Stomach (tissue), 9 donors: ENCODE measurements around the gene OPCML. TPM values are rescaled to one million over a fixed set of nuclear protein-coding genes. Genes with fewer than 3 reads are reported as not detected.

ENCODE experiments used
- DNase-seq, 2 donors: peaks; one replicate each; pipeline versions ENCODE4 v3.0.0 to v3.0.0-alpha.2; 2013 to 2019
- H3K27ac ChIP-seq, 5 donors: fragments of 200-600 bp in 4 of 5; sonication (generic) in 4 of 5; one replicate each; pipeline ENCODE4 v1.5.1; 2013 to 2019; ENCODE audit warnings: mild to moderate bottlenecking in 1 of 5, moderate library complexity in 1 of 5
- H3K27me3 ChIP-seq, 3 donors: fragments of 200-600 bp; sonication (generic); one replicate each; pipeline ENCODE4 v1.5.1; 2017 to 2019; ENCODE audit warnings: mixed run types in 1 of 3
- H3K36me3 ChIP-seq, 4 donors: fragments of 200-600 bp; sonication (generic); 1 replicate in 3 of 4; 2 replicates in 1 of 4; pipeline ENCODE4 v1.5.1; 2016 to 2019
- H3K4me1 ChIP-seq, 4 donors: fragments of 200-600 bp; sonication (generic); one replicate each; pipeline ENCODE4 v1.5.1; 2016 to 2019
- H3K4me3 ChIP-seq, 4 donors: fragments of 200-600 bp; sonication (generic) in 3 of 4; one replicate each; pipeline ENCODE4 v1.5.1; 2016 to 2019; ENCODE audit warnings: mild to moderate bottlenecking in 1 of 4
- H3K9me3 ChIP-seq, 4 donors: fragments of 200-600 bp; sonication (generic); one replicate each; pipeline ENCODE4 v1.5.1; 2016 to 2019
- EP300 ChIP-seq: sonication (generic); formaldehyde crosslinking; IDR thresholded peaks from one replicate; pipeline ENCODE4 v1.6.1; 2017; ENCODE audit warnings: antibody characterized with exemption
- POLR2A ChIP-seq, 4 donors: fragments of 450-650 bp; IDR thresholded peaks; one replicate each; pipeline ENCODE4 v1.6.1; 2016; ENCODE audit warnings: antibody characterized with exemption in 4 of 4, control low read depth in 2 of 4, mild to moderate bottlenecking in 1 of 4, moderate library complexity in 1 of 4
- POLR2AphosphoS5 ChIP-seq, 3 donors: sonication (generic); formaldehyde crosslinking; IDR thresholded peaks; one replicate each; pipeline ENCODE4 v1.6.1; 2016; ENCODE audit warnings: antibody characterized with exemption in 3 of 3
- WGBS, 5 donors: extraction: QIAGEN DNeasy Blood & Tissue Kit in 3 of 5; methylation state at CpG; one replicate each; pipeline versions ENCODE4 v1.1.5 to v1.1.7; 2013 to 2018; 5-methylcytosine and 5-hydroxymethylcytosine counted together
- intact Hi-C: fragments of 100-400 bp; cut with DNase I; formaldehyde crosslinking; loops from one replicate; pipeline ENCODE4 v1.15.1; 2023; ENCODE audit warnings: low total_unique reads
- polyA plus RNA-seq, 3 donors: library from polyadenylated mRNA; stranded (reverse); fragments of 200-250 nt; gene quantifications; one replicate each; pipeline ENCODE4 v1.2.3, GENCODE V29; 2013
- total RNA-seq, 5 donors: library from RNA; depleted of rRNA; stranded (reverse); fragments of >200 nt; gene quantifications; one replicate each; pipeline versions ENCODE4 v1.1.0 to v1.2.3, GENCODE V29; 2014 to 2016
- TF ChIP-seq, protein P1 (sequence below), 7 experiments: fragments of 450-650 bp in 4 of 7; fragments of 200-600 bp in 3 of 7; sonication (generic) in 3 of 7; IDR thresholded peaks; one replicate each; pipeline ENCODE4 v1.5.1; 2016 to 2019; ENCODE audit warnings: antibody characterized with exemption in 7 of 7, control low read depth in 2 of 7, mild to moderate bottlenecking in 1 of 7
- donor health status: healthy with polysubstance abuse.
- donor health status: Bipolar disorder and iron deficiency.
- donor health status: healthy.

Gene OPCML
- total and polyA plus RNA-seq, 8 donors, result 0.03 to 0.92 (median 0.55) TPM; not detected in 3

DNA sequence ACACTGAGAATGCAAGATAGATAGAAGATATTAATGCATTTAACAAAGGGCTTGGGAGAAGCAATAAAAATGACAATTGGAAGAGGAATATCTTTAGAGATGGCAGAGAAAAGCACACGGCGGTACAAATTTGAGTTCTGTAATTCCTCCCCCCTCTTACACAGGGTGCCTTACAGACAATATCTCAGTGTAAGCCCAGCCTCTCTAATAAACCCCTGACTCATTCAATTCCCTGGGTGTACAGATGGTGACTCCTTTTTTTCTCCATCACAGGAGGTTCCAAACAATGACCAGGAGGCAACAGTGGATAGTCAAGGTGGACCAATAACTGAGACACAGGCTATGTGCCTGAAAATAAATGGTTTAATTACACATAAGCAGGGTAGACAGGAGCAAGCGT is 598.6 kb downstream of the OPCML start:
- Histone ChIP-seq H3K9me3 (peaks cover 0 to 11% (median 6%) of the 10 kb centered on the region in 4 donors), H3K27me3 (no peaks in the 10 kb centered on the region), H3K27ac (no peak overlapping the region), H3K4me3 (no peak overlapping the region), H3K4me1 (no peaks in the 10 kb centered on the region), H3K36me3 (no peaks in the 10 kb centered on the region)
- 75 to 99% (median 93%) methylated on average over 3 of the region's 3 CpGs for WGBS, 5 donors
- TF ChIP-seq POLR2A (IDR thresholded peaks at IDR 0.05), result no peak
- intact Hi-C loops, result no loop called here
- no peak for DNase-seq

DNA sequence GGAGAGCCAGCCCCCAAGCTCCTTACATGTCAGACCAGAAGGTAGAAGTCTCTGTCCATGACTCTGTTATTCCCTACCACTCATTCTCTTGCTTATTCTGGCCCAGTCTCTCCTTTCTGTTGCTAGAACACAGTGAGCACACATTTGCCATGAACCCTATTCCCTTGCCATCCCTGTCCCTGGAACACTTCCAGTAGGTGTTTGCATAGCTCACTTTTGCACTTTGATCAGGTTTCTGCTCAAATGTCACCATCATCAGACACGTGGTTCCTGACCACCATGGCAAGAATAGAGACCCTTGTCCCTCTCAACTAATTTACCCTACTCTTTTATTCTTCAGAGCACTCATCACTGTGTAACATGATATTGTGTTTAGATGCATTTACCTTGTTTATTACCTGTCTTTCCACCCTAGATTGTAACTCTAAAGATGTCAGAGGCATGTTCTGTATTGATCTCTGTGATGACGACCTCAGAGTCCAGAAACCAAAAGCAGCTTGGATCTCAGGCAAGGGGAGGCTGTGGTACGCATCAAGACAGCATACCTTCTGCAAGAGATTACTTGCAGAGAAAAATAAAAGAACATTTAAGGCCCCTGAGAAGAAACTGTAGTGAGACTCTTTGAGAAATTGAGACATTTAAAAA is 606.4 kb downstream of the OPCML start:
- TF ChIP-seq, protein P1, sequence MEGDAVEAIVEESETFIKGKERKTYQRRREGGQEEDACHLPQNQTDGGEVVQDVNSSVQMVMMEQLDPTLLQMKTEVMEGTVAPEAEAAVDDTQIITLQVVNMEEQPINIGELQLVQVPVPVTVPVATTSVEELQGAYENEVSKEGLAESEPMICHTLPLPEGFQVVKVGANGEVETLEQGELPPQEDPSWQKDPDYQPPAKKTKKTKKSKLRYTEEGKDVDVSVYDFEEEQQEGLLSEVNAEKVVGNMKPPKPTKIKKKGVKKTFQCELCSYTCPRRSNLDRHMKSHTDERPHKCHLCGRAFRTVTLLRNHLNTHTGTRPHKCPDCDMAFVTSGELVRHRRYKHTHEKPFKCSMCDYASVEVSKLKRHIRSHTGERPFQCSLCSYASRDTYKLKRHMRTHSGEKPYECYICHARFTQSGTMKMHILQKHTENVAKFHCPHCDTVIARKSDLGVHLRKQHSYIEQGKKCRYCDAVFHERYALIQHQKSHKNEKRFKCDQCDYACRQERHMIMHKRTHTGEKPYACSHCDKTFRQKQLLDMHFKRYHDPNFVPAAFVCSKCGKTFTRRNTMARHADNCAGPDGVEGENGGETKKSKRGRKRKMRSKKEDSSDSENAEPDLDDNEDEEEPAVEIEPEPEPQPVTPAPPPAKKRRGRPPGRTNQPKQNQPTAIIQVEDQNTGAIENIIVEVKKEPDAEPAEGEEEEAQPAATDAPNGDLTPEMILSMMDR (IDR thresholded peaks at IDR 0.05), result no peak
- TF ChIP-seq POLR2A (IDR thresholded peaks at IDR 0.05) (no peak), POLR2AphosphoS5 (IDR thresholded peaks at IDR 0.05) (no peak), EP300 (no peak)
- H3K27me3 ChIP-seq, result no peaks in the 10 kb centered on the region
- peaks cover 0 to 11% (median 6%) of the 10 kb centered on the region in 4 donors for H3K9me3 ChIP-seq
- H3K4me1 ChIP-seq, result no peaks in the 10 kb centered on the region
- intact Hi-C loops, result no loop called here
- WGBS, 5 donors, result 61 to 72% (median 66%) methylated on average over 3 of the region's 3 CpGs
- no peak overlapping the region for H3K4me3 ChIP-seq
- DNase-seq, result no peak
- no peak overlapping the region for H3K27ac ChIP-seq
- H3K36me3 ChIP-seq, result no peaks in the 10 kb centered on the region

DNA sequence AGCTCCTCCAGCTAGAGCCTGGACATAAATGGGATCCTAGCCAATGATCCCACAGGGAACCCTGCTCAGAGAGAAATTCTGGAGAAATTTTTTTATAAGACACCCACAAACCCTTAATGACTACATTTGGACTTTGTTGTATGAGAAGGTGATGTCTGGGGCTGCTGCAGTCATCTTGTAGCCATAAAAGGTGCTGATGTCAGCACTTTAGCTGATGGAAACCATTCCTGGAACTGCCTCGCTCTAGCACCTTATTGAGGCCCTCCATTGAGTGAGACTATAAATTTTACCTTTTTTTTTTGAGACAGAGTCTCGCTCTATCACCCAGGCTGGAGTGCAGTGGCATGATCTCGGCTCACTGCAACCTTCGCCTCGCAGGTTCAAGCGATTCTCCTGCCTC is 610.7 kb downstream of the OPCML start:
- WGBS, 5 donors, result 92 to 100% (median 93%) methylated on average over 6 of the region's 6 CpGs
- no peak for DNase-seq
- Histone ChIP-seq H3K9me3 (no peaks in the 10 kb centered on the region), H3K4me1 (no peaks in the 10 kb centered on the region), H3K36me3 (no peaks in the 10 kb centered on the region), H3K4me3 (no peak overlapping the region), H3K27me3 (no peaks in the 10 kb centered on the region), H3K27ac (no peak overlapping the region)
- intact Hi-C loops, result no loop called here
- TF ChIP-seq POLR2AphosphoS5 (IDR thresholded peaks at IDR 0.05) (no peak), EP300 (no peak), POLR2A (IDR thresholded peaks at IDR 0.05) (no peak)
- TF ChIP-seq, protein P1 (IDR thresholded peaks at IDR 0.05), result no peak

DNA sequence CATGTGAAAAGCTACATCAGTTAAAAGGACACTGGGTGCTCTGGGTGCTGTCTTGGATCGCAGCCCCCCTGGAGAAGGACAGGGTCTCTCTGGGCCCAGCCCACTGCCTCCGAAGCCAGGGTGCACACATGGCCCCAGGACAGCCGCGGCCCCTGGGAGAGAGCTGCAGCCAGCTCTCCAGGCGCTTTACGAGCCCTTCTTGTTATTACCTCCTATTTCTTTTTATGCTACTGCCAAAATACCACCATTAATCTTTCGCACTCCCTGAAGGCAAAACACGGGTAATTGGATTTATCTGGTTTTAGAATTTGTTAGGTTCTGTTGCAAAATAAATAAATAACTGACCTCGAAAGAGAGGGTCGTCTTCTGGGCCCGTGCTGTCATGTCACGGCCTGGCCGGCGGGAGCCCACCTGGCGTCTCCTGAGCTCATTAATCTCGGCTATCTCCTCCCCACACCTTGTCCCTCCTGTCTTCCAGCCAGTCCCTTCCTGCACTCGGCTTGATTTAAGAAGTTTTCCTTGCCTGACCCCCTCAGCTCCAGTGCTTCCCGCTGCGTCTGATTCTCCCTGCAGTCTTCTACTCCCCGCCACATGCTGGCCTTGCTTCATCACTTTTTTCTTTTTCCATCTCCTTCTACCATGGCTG is 611.7 kb downstream of the OPCML start:
- intact Hi-C loops, result no loop called here
- Histone ChIP-seq H3K4me3 (no peak overlapping the region), H3K9me3 (no peaks in the 10 kb centered on the region), H3K27ac (no peak overlapping the region), H3K36me3 (no peaks in the 10 kb centered on the region), H3K27me3 (no peaks in the 10 kb centered on the region), H3K4me1 (no peaks in the 10 kb centered on the region)
- TF ChIP-seq, protein P1 (IDR thresholded peaks at IDR 0.05), result no peak
- no peak for TF ChIP-seq POLR2AphosphoS5 (IDR thresholded peaks at IDR 0.05)
- no peak for TF ChIP-seq EP300
- TF ChIP-seq POLR2A (IDR thresholded peaks at IDR 0.05), result no peak
- 65 to 82% (median 77%) methylated on average over 20 of the region's 20 CpGs for whole genome bisulfite sequencing, 5 donors
- DNase-seq, result no peak

DNA sequence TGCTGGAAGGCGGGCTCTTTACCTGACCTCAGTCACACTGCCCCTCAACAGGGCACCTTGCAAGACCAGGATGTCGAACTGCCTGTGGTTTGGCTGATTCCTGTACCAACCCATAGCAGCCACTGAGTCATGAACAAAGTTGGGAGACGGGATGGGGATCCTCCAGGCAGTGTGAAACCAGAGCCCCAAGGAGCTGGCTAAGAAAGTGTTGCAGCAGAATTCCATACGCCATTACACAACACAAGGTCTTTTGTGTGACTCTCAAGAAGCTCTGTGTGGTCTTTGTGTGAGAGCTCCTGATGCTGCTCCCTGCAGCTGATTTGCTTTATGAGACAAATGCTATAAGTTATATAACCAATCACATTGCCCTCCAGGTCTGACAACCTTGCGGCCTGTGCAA is 617.7 kb downstream of the OPCML start:
- Histone ChIP-seq H3K4me3 (no peak overlapping the region), H3K27me3 (peaks cover 0 to 5% (median 0%) of the 10 kb centered on the region in 3 donors), H3K36me3 (no peaks in the 10 kb centered on the region), H3K9me3 (no peaks in the 10 kb centered on the region), H3K27ac (no peak overlapping the region), H3K4me1 (no peaks in the 10 kb centered on the region)
- TF ChIP-seq POLR2AphosphoS5 (IDR thresholded peaks at IDR 0.05), result no peak
- no peak for TF ChIP-seq EP300
- no peak for TF ChIP-seq POLR2A (IDR thresholded peaks at IDR 0.05)
- TF ChIP-seq, protein P1 (IDR thresholded peaks at IDR 0.05), result no peak
- 81 to 91% (median 88%) methylated on average over 5 of the region's 5 CpGs for WGBS, 5 donors
- intact Hi-C loops, result no loop called here
- DNase-seq, result no peak
